DOHH2 (cell line): ENCODE results near the gene POSTN.

ENCODE experiments used
- H3F3A ChIP-seq: fragments of 200-600 bp; sonication (generic), shearing (Covaris generic); 2 replicates; pipeline ENCODE4 v1.6.0; 2016; ENCODE audit warnings: antibody characterized with exemption, mild to moderate bottlenecking; ENCODE audit not compliant: control insufficient read depth, insufficient read depth
- H3K27ac ChIP-seq: fragments of 200-600 bp; sonication (generic); 2 replicates; pipeline ENCODE4 v1.5.1; 2014; ENCODE audit warnings: low read depth, mild to moderate bottlenecking, low read length, moderate library complexity
- H3K27me3 ChIP-seq: fragments of 200-600 bp; sonication (generic); 2 replicates; pipeline ENCODE4 v1.6.1; 2014; ENCODE audit warnings: mild to moderate bottlenecking, low read length, mixed read lengths; ENCODE audit not compliant: control insufficient read depth
- H3K36me3 ChIP-seq: fragments of 200-600 bp; sonication (generic); 2 replicates; pipeline ENCODE4 v1.6.1; 2014; ENCODE audit warnings: mild to moderate bottlenecking, low read length, moderate library complexity, mixed read lengths; ENCODE audit not compliant: control insufficient read depth
- H3K4me1 ChIP-seq: fragments of 200-600 bp; sonication (generic); 2 replicates; pipeline ENCODE4 v1.6.1; 2014; ENCODE audit warnings: mild to moderate bottlenecking, low read length, mixed read lengths; ENCODE audit not compliant: control insufficient read depth
- H3K4me2 ChIP-seq: fragments of 200-600 bp; sonication (generic); 2 replicates; pipeline ENCODE4 v1.6.0; 2014; ENCODE audit warnings: mild to moderate bottlenecking, low read length, moderate library complexity
- H3K4me3 ChIP-seq: fragments of 200-600 bp; sonication (generic); 2 replicates; pipeline ENCODE4 v1.5.1; 2014; ENCODE audit warnings: mild to moderate bottlenecking, low read length, mixed read lengths
- H3K79me2 ChIP-seq: fragments of 200-600 bp; sonication (generic); 2 replicates; pipeline ENCODE4 v1.6.1; 2014; ENCODE audit warnings: mild to moderate bottlenecking, low read length, mixed read lengths; ENCODE audit not compliant: control insufficient read depth
- H3K9me2 ChIP-seq: fragments of 200-600 bp; sonication (generic); replicated peaks from 2 replicates; pipeline ENCODE4 v1.6.1; 2014; ENCODE audit warnings: mild to moderate bottlenecking, low read length, mixed read lengths; ENCODE audit not compliant: control insufficient read depth
- H3K9me3 ChIP-seq: fragments of 200-600 bp; sonication (generic); 2 replicates; pipeline ENCODE4 v1.6.1; 2014; ENCODE audit warnings: antibody characterized with exemption, low read length, mixed read lengths; ENCODE audit not compliant: control insufficient read depth, insufficient read depth
- H4K20me1 ChIP-seq: fragments of 200-600 bp; sonication (generic); 2 replicates; pipeline ENCODE4 v1.6.0; 2014; ENCODE audit warnings: low read depth, mild to moderate bottlenecking, antibody characterized with exemption, low read length, moderate library complexity; ENCODE audit not compliant: control insufficient read depth, insufficient read depth
- CTCF ChIP-seq: fragments of 200-600 bp; sonication (generic); IDR thresholded peaks from one replicate; pipeline ENCODE4 v1.5.1; 2014; ENCODE audit warnings: antibody characterized with exemption, mild to moderate bottlenecking, low read depth, low read length; ENCODE audit not compliant: poor library complexity, severe bottlenecking
- EZH2phosphoT487 ChIP-seq: fragments of 200-600 bp; sonication (generic); IDR thresholded peaks from 2 replicates; pipeline ENCODE4 v1.6.1; 2017; ENCODE audit warnings: borderline replicate concordance, mild to moderate bottlenecking, antibody characterized with exemption, low read length, moderate library complexity, mixed read lengths

The POSTN gene

GRCh38 chr13:37645181-37645740, 46.7 kb upstream of the POSTN start:
- H3K4me2 ChIP-seq = no peak overlapping the region
- no peaks in the 10 kb centered on the region for H3K9me3 ChIP-seq
- H3K9me2 ChIP-seq = no peaks in the 10 kb centered on the region
- no peak overlapping the region for H3K4me3 ChIP-seq
- no peaks in the 10 kb centered on the region for H3K27me3 ChIP-seq
- TF ChIP-seq EZH2phosphoT487 = no peak
- no peak for TF ChIP-seq CTCF
- H3K27ac ChIP-seq = no peak overlapping the region
- H3K4me1 ChIP-seq = no peaks in the 10 kb centered on the region
- no peaks in the 10 kb centered on the region for H3F3A ChIP-seq
- no peaks in the 10 kb centered on the region for H4K20me1 ChIP-seq
- H3K36me3 ChIP-seq = no peaks in the 10 kb centered on the region
- H3K79me2 ChIP-seq = no peaks in the 10 kb centered on the region

- Histone ChIP-seq H3K27me3 (no peaks in the 10 kb centered on the region), H3K4me3 (no peak overlapping the region), H3K36me3 (no peaks in the 10 kb centered on the region), H3F3A (no peaks in the 10 kb centered on the region), H3K9me2 (no peaks in the 10 kb centered on the region), H3K27ac (no peak overlapping the region), H3K9me3 (no peaks in the 10 kb centered on the region), H3K4me2 (no peak overlapping the region), H4K20me1 (no peaks in the 10 kb centered on the region), H3K4me1 (no peaks in the 10 kb centered on the region), H3K79me2 (no peaks in the 10 kb centered on the region)
- TF ChIP-seq CTCF (no peak), EZH2phosphoT487 (no peak)
Observed at GRCh38 chr13:37641391-37641790, 42.8 kb upstream of the POSTN start.

- TF ChIP-seq EZH2phosphoT487 = no peak
- H3K27me3 ChIP-seq = no peaks in the 10 kb centered on the region
- H3K79me2 ChIP-seq = no peaks in the 10 kb centered on the region
- H3K4me1 ChIP-seq = no peaks in the 10 kb centered on the region
- no peaks in the 10 kb centered on the region for H4K20me1 ChIP-seq
- no peak overlapping the region for H3K4me2 ChIP-seq
- H3K4me3 ChIP-seq = no peak overlapping the region
- H3K9me3 ChIP-seq = no peaks in the 10 kb centered on the region
- no peaks in the 10 kb centered on the region for H3K36me3 ChIP-seq
- no peaks in the 10 kb centered on the region for H3F3A ChIP-seq
- H3K27ac ChIP-seq = no peak overlapping the region
- H3K9me2 ChIP-seq = no peaks in the 10 kb centered on the region
Observed at GRCh38 chr13:37640499-37640898, 41.9 kb upstream of the POSTN start.

GRCh38 chr13:37636701-37637100, 38.1 kb upstream of the POSTN start:
- H3K4me2 ChIP-seq = no peak overlapping the region
- no peaks in the 10 kb centered on the region for H3K27me3 ChIP-seq
- no peaks in the 10 kb centered on the region for H3K9me3 ChIP-seq
- no peaks in the 10 kb centered on the region for H3K4me1 ChIP-seq
- TF ChIP-seq EZH2phosphoT487 = no peak
- TF ChIP-seq CTCF = no peak
- no peaks in the 10 kb centered on the region for H3K79me2 ChIP-seq
- no peaks in the 10 kb centered on the region for H4K20me1 ChIP-seq
- no peak overlapping the region for H3K4me3 ChIP-seq
- no peak overlapping the region for H3K27ac ChIP-seq
- H3F3A ChIP-seq = no peaks in the 10 kb centered on the region
- H3K36me3 ChIP-seq = no peaks in the 10 kb centered on the region
- H3K9me2 ChIP-seq = no peaks in the 10 kb centered on the region
